ENCODE data around the gene ACBD4. TPM values are rescaled to one million over a fixed set of nuclear protein-coding genes. Genes with fewer than 3 reads are reported as not detected.

ACBD4 gene
- total RNA-seq, 4 donors from 2014 or later: 8.2 to 14.9 (median 10.1) TPM

GRCh38 chr17:45096141-45096540 lies 39.3 kb upstream of the ACBD4 start:
- intact Hi-C loops (cut with DNase I; ENCODE audit: low total_unique reads): loop anchor here (10.0 kb wide), 1 partner anchor 71 kb away; no protein-coding TSS in a partner anchor
- H3K4me3 ChIP-seq (ENCODE audit: low read depth, poor library complexity, severe bottlenecking): no peak overlapping the region
- DNase-seq (ENCODE audit: low spot score in 2 of 2): no peak
- TF ChIP-seq CTCF (IDR thresholded peaks at IDR 0.05) (no peak), POLR2A (IDR thresholded peaks at IDR 0.05) (no peak)
- WGBS, 2 donors: 68 to 69% methylated on average over 3 of the region's 3 CpGs

- DNase-seq (ENCODE audit: low spot score in 2 of 2): no peak
- WGBS, 2 donors: 93 to 98% methylated on average over 11 of the region's 11 CpGs
- intact Hi-C loops (cut with DNase I; ENCODE audit: low total_unique reads): loop anchor here (10.0 kb wide), 1 partner anchor 72 kb away; no protein-coding TSS in a partner anchor
- TF ChIP-seq POLR2A (IDR thresholded peaks at IDR 0.05): no peak
- TF ChIP-seq CTCF (IDR thresholded peaks at IDR 0.05): no peak
- H3K4me3 ChIP-seq (ENCODE audit: low read depth, poor library complexity, severe bottlenecking): no peak overlapping the region
Measured at GRCh38 chr17:45096926-45097325, 38.6 kb upstream of the ACBD4 start.

- intact Hi-C loops (cut with DNase I; ENCODE audit: low total_unique reads): loop anchor here (10.0 kb wide), 1 partner anchor 73 kb away; no protein-coding TSS in a partner anchor
- WGBS, 2 donors: 70% methylated on average over 13 of the region's 13 CpGs
- H3K4me3 ChIP-seq (ENCODE audit: low read depth, poor library complexity, severe bottlenecking): no peak overlapping the region
- DNase-seq (ENCODE audit: low spot score in 2 of 2): no peak
- TF ChIP-seq POLR2A (IDR thresholded peaks at IDR 0.05) (no peak), CTCF (IDR thresholded peaks at IDR 0.05) (no peak)
Measured at GRCh38 chr17:45098081-45098868, 37.2 kb upstream of the ACBD4 start.

GRCh38 chr17:45098869-45099616 lies 36.4 kb upstream of the ACBD4 start:
- intact Hi-C loops (cut with DNase I; ENCODE audit: low total_unique reads): loop anchor here (10.0 kb wide), 1 partner anchor 74 kb away; no protein-coding TSS in a partner anchor
- DNase-seq (ENCODE audit: low spot score in 2 of 2): peak; percentile 87 to 98
- TF ChIP-seq CTCF (IDR thresholded peaks at IDR 0.05) (peak in 1 of 3 donors; percentile 31), POLR2A (IDR thresholded peaks at IDR 0.05) (no peak)
- H3K4me3 ChIP-seq (ENCODE audit: low read depth, poor library complexity, severe bottlenecking): no peak overlapping the region
- WGBS, 2 donors: 46 to 47% methylated on average over 9 of the region's 9 CpGs

GRCh38 chr17:45101546-45101882 lies 34.0 kb upstream of the ACBD4 start:
- no peak for DNase-seq (ENCODE audit: low spot score in 2 of 2)
- intact Hi-C loops (cut with DNase I; ENCODE audit: low total_unique reads): loop anchor here (10.0 kb wide), 1 partner anchor 187 kb away; the partner anchor contains the start of gene GFAP

More at GRCh38 chr17:45101546-45101882, 34.0 kb upstream of the ACBD4 start:
- TF ChIP-seq CTCF (IDR thresholded peaks at IDR 0.05): no peak
- TF ChIP-seq POLR2A (IDR thresholded peaks at IDR 0.05): no peak
- WGBS, 2 donors: 38% methylated on average over 9 of the region's 9 CpGs
- H3K4me3 ChIP-seq (ENCODE audit: low read depth, poor library complexity, severe bottlenecking): no peak overlapping the region
